HG03196 (cell line): ENCODE data around the gene TLE2.
"Not testable (repeated sequence)": the region's sequence is repeated elsewhere in the genome, so short reads cannot be mapped to it uniquely, and the experiment has no call there.

ENCODE experiments used
- ATAC-seq: cut with Tn5 transposase; IDR thresholded peaks from one replicate; pipeline ENCODE4 v1.9.1; 2021; ENCODE audit not compliant: unreplicated experiment

Gene TLE2

DNA sequence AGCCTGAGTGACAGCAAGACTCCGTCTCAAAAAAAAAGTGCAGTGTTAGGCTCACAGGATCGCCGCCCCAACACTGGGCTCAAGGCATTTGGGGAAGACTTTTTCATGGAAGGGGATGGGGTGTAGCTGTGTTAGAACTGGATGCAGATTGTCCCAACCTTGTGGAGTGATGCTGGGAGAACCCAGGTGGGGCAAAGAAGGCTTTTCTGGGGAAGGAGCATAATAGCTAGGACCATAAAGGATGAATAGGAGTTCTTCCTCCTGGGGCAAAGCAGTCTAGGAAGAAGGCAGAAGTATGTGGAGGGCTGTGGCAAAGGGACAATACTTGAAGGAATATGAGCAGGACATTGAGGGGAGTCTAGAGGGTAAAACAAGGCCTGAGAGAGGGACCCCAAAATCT lies 40.5 kb downstream of the TLE2 start:
- ATAC-seq, result no peak

DNA sequence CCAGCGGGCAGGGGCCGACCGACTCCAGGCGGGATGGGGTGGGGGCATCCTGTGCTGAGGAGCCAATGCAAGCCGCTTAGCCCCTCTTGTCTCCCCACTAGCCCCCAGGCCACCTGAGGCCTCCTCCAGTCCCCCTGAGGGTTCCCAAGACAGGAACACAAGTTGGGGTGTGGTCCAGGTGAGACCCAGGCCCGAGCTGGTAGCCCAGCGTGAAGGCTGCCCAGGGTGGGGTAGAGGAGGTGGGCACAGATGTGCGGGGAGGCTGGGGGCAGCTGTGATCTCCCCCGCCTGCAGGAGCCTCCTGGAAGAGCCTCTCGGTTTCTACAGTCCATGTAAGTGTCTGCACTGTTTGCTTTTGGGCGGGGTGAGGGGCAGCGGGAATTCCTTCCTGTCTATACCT lies 41.3 kb downstream of the TLE2 start:
- ATAC-seq, result no peak

DNA sequence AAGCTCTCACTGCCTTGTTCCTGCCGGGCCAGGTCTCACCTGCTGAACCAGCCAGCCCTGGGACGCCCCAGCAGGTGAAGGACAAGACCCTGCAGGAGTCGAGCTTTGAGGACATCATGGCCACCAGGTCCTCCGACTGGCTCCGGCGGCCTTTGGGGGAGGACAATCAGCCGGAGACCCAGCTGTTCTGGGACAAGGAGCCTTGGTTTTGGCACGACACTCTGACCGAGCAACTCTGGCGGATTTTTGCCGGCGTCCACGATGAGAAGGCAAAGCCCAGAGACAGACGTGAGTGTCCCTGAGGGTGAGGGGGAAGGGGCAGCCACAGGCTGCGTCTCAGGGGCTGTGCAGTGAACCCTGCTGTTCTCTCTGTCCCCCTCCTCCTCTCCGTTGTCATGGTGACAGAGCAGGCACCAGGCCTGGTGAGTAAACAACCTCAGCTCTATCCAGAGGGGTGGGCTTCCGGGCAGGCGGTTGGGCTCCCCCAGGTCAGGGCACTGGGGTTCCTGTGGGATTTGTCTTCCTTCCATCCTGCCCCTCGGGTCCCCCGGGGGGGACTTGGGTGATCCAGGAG lies 42.0 kb downstream of the TLE2 start:
- ATAC-seq, result no peak

DNA sequence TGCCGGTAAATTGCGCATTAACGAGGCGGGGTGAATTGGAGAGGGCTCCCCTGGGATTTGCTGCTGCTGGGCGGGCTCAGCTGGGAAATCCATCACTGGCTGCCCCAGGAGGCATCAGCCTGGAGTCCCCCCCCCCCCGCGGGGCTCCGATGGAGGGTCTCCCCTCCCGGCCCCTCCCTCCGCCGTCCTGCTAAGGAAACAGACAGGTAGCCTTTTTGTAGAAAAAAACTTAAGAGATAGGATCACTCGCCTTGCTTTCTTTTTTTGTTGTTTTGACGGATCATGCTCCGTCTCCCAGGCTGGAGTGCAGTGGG lies 44.9 kb downstream of the TLE2 start:
- ATAC-seq, result no peak

DNA sequence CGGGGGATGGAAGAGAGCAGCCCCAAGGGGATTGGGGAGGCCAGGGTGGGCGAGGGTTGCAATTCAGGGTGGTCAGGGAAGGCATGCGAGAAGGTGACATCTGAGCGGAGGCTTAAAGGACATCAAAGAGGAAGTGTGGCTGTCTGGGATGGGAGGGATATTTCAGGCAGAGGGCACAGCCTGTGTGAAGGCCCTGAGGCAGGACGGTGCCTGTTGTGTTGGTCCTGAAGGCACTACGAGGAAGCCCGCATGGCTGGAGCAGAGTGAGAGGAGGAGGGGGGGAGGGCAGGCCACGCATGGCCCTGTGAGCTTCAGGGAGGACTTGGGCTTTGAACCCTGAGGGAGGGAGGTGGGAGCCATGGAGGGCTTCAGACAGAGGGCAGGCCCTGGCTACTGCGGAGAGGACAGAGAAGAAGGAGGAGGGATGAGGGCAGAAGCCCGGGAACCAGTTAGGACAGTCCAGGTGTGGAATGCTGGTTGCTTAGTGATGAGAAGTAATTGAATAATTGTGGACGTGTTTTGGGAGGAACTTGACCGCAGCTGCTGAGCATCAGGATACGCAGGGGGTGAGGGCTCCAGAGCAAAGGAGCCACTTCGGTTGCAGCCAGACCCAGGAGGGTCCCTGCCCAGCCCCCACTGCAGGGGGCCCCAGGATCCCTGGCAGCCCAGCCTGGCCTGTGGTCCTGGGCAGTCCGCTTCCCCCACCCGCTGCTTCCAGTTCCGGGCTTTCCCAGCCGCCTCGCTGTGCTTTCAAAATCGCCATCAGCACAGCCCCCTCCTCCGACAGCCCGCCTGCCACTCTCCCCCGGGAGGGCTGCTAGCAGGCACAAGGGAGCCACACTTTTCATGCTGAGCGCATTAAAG lies 45.5 kb downstream of the TLE2 start:
- ATAC-seq, result no peak

DNA sequence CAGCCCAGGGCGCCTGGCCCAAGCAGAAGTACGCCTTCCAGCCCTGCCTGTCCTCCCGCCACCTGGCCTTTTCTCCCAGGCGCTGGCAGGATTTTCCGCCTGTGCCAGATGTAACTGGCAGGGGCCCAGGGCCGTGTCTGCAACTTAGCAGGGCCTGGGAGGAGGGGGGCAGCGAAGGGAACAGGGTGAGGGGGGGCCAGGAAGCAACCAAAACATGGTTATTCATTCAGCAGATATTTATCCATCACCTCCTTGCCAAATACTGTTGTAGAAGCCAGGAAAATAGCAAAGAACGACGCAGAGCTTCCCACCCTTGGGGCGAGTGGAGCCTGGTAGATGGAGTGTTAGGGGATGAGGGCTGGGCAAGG lies 46.1 kb downstream of the TLE2 start:
- ATAC-seq, result no peak

DNA sequence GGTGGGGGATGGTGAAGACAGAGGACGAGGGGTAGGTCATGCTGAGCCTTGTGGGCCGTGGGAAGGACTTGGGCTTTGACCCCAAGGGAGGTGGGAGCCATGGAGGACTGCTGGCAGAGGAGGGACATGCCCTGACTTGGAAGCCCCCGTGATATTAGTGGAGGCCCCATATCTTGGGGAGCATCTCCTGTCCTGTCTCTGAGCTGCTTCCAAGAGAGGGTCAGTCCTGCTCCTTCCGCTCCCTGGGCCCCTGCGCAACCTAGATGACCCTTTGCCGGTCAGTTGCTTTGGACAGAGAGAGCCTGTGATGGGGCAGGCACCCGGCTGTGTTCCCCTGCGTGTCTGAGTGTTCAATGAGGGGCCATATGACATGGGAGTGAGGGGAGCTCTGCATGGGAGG lies 46.5 kb downstream of the TLE2 start:
- ATAC-seq, result no peak

DNA sequence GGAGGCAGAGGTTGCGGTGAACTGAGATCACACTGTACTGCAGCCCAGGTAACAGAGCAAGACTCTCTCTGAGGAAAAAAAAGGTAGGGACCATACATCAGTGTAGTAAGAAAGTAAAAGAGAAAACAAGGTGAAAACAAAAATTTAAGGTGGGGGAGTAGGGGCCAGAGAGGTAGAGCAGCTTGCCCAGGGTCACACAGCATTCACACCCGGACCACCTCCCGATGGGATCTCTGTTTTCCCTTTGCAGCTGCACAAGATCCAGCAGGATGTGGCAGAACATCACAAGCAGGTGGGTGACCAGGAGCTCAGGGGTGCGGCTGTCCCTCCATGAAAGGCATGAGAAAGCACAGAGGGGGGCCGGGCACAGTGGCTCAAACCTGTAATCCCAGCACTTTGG lies 47.2 kb downstream of the TLE2 start:
- no peak for ATAC-seq

DNA sequence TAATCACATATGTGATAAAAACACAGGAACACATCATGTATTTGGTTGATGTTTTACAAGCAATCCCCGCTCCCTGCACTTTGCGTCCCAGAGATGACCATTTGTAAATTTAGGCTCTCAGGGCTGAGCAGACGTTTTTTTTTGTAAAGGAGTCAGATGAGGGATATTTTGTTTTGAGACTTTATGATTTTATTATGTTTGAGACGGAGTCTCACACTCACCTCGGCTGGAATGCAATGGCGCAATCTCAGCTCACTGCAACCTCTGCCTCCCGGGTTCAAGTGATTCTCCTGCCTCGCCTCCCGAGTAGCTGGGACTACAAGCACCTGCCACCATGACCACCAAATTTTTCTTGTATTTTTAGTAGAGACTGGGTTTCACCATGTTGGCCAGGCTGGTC lies 50.3 kb downstream of the TLE2 start:
- ATAC-seq, result no peak

DNA sequence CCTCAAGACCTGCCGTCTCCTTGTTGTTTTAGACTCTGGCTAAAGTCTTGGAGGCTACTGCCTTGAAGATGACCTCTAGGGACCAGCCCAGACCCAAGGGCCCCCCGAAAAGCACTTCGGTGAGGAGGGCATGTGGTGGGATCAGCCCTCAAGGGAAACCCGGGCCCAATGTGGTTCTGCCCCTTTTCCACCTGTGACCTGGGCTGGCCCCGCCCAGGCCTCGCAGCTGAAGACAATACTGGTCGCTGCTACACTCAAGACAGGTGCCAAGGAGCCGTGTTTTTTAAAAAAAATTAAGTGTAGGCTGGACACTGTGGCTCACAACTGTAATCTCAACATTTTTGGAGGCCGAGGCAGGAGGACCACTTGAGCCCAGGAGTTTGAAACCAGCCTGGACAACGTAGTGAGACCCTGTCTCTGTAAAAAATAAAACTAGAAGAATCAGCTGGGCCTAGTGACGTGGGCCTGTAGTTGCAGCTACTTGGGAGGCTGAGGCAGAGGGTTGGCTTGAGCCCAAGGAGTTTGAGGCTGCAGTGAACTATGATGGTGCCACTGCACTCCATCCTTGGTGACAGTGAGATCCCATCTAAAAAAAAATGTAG lies 50.8 kb downstream of the TLE2 start:
- no peak for ATAC-seq

DNA sequence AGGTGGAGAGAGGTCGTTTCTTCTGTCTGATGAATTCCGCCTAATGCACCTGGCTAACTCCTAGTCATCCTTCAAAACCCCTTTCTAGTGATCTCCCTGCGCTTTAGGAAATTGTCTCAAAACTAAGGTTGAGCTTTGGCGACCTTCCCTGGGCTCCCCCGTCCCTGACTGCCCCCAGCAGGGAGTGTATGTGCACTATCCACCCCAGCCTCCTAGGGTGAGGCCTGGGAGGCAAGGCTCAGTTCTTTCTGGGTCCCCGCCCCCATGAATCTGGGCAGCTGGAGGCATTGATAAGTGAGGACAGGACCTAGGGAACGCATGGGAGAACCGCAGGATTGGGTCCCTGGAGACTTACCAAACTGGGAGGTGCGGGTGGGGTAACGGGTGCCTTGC lies 51.3 kb downstream of the TLE2 start:
- ATAC-seq, result no peak

DNA sequence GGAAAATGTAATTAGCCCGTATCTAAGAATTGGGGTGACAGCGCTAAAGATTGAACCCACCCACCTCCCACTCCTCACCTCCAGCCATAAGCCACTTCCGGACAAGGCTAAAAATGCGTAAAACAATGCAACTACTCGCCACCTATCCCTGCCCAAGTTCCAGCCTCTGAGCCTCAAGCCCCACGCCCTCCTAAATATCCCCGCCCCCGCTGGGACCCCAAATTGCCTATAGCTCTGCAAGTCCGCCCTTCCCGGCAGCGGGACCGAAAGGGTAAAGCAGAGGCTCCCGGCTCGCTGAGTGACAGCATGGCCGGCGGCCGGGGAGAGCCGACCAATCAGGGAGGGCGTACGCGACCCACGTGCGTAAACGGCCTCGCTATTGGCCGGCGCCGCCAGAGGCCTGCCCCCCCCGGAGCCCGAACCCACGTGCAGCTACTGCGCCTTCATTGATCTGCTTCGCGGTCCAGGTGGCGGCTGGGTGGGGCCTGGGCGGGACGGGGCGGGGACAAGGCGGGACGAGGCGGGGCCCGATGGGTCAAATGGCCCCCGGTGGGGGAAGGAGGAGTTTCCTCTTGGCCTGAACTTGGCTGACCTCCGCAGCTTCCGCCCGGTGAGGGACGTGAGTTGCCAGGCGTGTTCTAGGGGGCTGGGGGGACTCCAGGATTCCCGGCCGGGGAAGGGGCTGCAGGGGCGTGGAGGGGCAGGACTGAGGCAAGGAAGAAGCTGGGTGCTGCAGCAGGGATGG lies 51.9 kb downstream of the TLE2 start, which contains the start of gene TLE6:
TSS of gene TLE6 (plus strand) at position 564 of the 745 bp plus-strand sequence. CDS start 670 bp downstream, outside the sequence.
- ATAC-seq, result peak; percentile 83

DNA sequence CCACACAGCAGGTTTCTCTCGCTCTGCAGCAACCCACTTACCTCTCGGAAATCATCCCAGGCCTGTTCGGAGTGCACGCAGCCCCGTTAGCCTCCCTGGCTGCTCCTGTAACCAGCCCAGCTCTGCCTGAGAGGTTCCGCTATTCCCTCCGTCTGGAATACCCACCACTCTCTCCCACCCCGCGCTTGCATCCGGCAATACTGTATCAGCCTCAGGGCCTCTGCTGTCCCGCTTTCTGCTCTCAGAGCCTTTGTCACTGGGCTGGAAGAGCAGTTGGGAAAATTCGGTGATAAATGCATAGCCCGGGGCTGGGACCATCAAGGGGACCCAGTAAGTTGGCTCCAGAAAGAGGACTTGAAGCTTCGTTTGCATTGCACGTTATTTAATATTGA lies 52.5 kb downstream of the TLE2 start:
- ATAC-seq, result no peak

DNA sequence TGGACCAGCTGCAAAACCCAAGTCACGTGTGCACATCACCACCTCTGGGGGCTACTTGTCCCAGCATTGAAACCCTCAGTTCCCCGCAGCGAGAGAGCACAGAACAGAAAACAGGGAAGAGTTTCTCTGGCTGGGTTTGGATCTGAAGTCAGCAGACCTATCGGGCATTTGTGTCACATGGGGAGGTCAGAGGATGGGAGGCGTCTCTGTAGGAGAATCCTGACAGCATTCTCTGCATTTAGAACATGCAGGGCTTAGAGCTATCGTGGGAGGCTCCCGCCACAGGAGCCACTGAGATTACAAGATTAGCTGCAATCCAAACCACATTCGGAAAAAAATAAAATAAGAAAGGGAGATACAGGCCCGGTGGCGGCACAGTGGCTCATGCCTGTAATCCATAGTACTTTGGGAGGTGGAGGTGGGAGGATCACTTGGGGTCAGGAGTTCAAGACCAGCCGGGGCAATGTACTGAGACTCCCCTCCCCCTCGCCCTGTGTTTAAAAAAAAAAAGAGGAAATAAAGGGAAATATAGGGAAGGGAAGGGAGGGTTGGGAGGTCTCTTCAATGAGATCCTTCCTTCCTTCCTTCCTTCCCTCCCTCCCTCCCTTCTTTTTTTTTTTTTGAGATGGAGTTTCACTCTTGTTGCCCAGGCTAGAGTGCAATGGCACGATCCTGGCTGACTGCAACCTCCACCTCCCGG lies 54.6 kb downstream of the TLE2 start:
- ATAC-seq, result no peak

DNA sequence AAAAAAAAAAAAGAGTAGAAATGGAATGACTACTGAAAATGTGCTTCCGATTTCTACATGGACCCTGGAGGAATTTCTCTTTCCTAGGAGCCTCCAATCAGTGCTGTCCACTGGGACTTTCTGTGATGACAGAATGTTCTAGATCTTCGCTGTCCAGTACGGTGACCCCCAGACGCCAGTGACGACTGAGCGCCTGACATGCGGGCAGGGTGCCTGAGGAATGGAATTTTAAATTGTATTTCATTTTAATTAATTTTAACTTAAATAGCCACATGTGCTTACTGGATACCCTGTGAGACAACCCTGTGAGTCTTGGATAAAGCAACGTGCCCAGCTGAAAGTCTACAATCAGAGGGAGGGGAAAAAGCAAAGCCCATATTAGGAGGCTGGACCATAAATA lies 55.9 kb downstream of the TLE2 start:
- no peak for ATAC-seq

DNA sequence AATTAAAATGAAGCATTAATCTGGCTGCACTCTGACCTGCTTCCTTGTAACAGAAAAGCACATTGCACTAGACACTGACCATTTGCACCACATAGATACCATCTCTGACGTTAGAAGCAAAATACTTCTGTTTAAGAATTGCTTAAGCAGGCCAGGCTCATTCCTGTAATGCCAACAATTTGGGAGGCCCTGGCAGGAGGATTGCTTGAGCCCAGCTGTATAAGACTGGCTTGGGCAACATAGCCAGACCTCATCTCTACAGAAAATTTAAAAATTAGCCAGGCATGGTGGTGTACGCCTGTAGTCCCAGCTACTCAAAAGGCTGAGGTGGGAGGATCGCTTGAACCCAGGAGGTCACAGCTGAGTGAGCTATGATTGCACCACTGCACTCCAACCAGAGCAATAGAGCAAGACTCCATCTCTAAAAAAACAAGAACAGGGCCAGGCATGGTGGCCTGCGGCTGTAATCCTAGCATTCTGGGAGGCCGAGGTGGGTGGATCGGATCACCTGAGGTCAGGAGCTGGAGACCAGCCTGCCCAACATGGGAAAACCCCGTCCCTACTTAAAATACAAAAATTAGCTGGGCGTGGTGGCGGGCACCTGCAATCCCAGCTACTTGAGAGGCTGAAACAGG lies 58.8 kb downstream of the TLE2 start:
- ATAC-seq, result no peak

DNA sequence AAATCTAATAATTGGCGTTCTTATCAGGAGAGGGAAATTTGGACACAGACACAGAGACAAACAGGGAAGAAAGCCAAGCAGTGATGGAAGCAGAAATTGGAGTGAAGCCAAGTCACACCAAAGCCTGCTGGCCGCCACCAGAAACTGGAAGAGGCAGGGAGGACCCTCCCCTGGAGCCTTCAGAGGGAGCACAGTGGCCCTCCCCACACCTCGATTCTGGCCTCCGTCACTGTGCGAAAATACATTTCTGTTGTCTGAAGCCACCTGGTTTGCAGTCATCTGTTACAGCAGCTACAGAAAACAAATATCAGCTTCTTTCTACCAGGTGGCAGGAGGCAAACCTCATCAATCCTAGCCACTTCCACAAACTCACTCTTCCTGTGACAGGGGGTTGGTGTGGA lies 60.0 kb downstream of the TLE2 start:
- ATAC-seq, result no peak

DNA sequence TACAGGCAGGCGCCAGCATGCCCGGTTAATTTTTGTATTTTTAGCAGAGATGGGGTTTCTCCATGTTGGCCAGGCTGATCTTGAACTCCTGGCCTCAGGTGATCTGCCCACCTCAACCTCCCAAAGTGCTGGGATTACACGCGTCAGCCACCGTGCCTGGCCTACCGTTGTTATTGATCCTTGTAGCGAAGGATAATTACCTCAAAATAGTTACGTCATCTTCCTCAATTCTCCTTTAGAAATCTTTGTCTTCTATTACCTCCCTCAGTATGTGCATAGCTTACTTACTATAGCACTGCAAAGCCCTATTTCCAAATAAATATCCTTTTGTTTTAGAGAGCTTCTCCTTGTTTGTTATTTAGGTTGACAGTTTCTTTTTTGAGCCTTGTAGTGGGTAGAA lies 61.1 kb downstream of the TLE2 start:
- no peak for ATAC-seq

DNA sequence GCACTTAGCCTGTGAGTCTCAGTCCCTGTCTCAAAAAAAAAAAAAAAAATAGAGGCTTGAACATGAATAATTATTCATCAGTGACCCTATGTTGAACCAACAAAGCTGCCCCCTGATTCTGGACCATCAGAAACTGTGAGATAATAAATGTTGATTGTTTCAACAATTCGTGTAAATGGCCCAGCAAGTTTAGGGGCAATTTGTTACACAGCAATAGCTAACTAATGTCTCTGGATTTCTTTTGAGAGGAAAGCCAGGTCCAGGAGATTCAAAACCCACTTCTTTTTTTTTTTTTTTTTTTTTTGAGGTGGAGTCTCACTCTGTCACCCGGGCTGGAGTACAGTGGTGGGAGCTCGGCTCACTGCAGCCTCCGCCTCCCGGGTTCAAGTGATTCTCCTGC lies 64.2 kb downstream of the TLE2 start:
- ATAC-seq, result no peak

DNA sequence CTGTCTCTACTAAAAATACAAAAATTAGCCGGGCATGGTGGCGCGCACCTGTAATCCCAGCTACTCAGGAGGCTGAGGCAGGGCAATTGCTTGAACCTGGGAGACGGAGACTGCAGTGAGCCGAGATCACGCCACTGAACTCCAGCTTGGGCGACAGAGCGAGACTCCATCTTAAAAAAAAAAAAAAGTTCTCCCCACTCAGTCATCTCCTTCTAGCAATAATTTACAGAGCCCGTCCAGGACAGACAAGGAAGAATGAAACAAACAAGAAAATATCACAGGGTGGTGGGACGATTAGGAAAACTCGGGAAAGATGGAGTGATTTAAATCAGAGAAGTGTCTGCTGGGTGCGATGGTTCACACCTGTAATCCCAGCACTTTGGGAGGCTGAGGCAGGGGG lies 65.4 kb downstream of the TLE2 start:
- ATAC-seq, result not testable (repeated sequence)

DNA sequence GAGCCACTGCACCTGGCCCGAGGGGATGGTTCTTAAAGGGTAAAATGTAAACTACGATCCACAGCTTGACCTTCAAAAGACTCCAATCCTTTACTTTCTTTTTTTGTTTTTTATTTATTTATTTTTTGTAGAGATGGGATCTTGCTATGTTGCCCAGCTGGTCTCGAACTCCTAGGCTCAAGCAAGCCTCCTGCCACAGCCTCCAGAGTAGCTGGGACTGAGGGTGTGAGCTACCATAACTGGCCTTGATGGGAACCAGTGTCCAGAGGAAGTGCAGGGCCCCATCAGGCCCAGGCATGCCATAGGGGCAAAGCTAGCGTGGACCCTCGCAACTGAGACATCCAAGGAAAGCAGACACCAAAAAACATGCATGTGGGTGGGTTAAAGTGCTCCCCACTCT lies 66.0 kb downstream of the TLE2 start:
- no peak for ATAC-seq
